K562 (cell line): ENCODE results near the gene C6orf62. TPM values are rescaled to one million over a fixed set of nuclear protein-coding genes. Genes with fewer than 3 reads are reported as not detected.

ENCODE experiments used
- ATF1 ChIP-seq, 2 experiments: fragments of 450-650 bp in 1 of 2; IDR thresholded peaks; 2 replicates each; pipeline ENCODE4 v1.6.1; 2016; ENCODE audit warnings: missing compliant biosample characterization in 1 of 2, missing genetic modification characterization in 1 of 2
- IFI16 ChIP-seq: fragments of 250-450 bp; sonication (Bioruptor Pico); IDR thresholded peaks from 2 replicates; pipeline ENCODE4 v2.1.2; 2022; ENCODE audit warnings: mild to moderate bottlenecking, inconsistent platforms
- KLF10 ChIP-seq: fragments of 250-450 bp; sonication (Bioruptor Pico); IDR thresholded peaks from 2 replicates; pipeline ENCODE4 v1.6.1; 2021; ENCODE audit warnings: matching md5 sums
- NELFE ChIP-seq: IDR thresholded peaks from 2 replicates; pipeline ENCODE4 v1.6.1; 2011; ENCODE audit warnings: mild to moderate bottlenecking; ENCODE audit not compliant: insufficient read depth, insufficient read length
- PHTF2 ChIP-seq: fragments of 250-450 bp; sonication (Bioruptor Pico); IDR thresholded peaks from 2 replicates; pipeline ENCODE4 v1.5.0; 2021; ENCODE audit warnings: mild to moderate bottlenecking
- PURB ChIP-seq: sonication (generic); formaldehyde crosslinking; IDR thresholded peaks from 2 replicates; pipeline ENCODE4 v1.9.0; 2021; ENCODE audit warnings: low read depth, mild to moderate bottlenecking, missing genetic modification reagents
- RBBP5 ChIP-seq: fragments of 200-600 bp; sonication (generic); IDR thresholded peaks from 2 replicates; pipeline ENCODE4 v1.6.1; 2012; ENCODE audit warnings: borderline replicate concordance, mild to moderate bottlenecking, low read length, control low read depth, inconsistent platforms; ENCODE audit not compliant: insufficient read depth, poor library complexity, severe bottlenecking
- RBM39 ChIP-seq: fragments of 200-400 bp; formaldehyde crosslinking; optimal IDR thresholded peaks from 2 replicates; pipeline ENCODE3; 2018; ENCODE audit warnings: low read depth, low read length
- TRIM24 ChIP-seq, 2 experiments: fragments of 450-650 bp; IDR thresholded peaks; 2 replicates each; pipeline ENCODE4 v1.6.1; 2016
- WHSC1 ChIP-seq: IDR thresholded peaks from one replicate; pipeline ENCODE4 v1.6.1; 2012; ENCODE audit warnings: low read length, control low read depth, inconsistent platforms
- ZC3H4 ChIP-seq: sonication (generic); formaldehyde crosslinking; IDR thresholded peaks from 2 replicates; pipeline ENCODE4 v1.9.0; 2021; ENCODE audit warnings: missing genetic modification reagents, borderline replicate concordance
- ZNF124 ChIP-seq: sonication (generic); formaldehyde crosslinking; IDR thresholded peaks from 2 replicates; pipeline ENCODE4 v1.8.1; 2022; ENCODE audit warnings: missing genetic modification reagents
- ZNF583 ChIP-seq: fragments of 250-450 bp; sonication (Bioruptor Pico); IDR thresholded peaks from 2 replicates; pipeline ENCODE4 v1.4.0; 2020
- polyA plus RNA-seq, 8 experiments: library from polyadenylated mRNA; depleted of rRNA in 4 of 8; stranded (reverse) in 5 of 8; unstranded in 3 of 8; fragments of >200 nt; fragmentation: Nextera tagmentation in 2 of 8; fragmentation: Illumina TruSeq in 1 of 8; extraction: Ambion mirVana in 2 of 8; extraction: Trizol in 1 of 8; gene quantifications; 2 replicates each; pipeline versions ENCODE4 v1.2.1 to v1.2.3, GENCODE V29; 2011 to 2014; ENCODE audit warnings: inconsistent platforms in 1 of 8, missing spikeins in 1 of 8
- total RNA-seq, 7 experiments: library from RNA; depleted of rRNA in 6 of 7; stranded (reverse); fragments of >200 nt in 6 of 7; fragmentation: Illumina TruSeq in 2 of 7; extraction: Trizol in 2 of 7; gene quantifications; 2 replicates each; pipeline versions ENCODE4 v1.2.1 to v1.2.3, GENCODE V29; 2011 to 2021; ENCODE audit warnings: low replicate concordance in 1 of 7
- TF ChIP-seq, protein P1 (sequence below), 2 experiments: fragments of 450-650 bp in 1 of 2; IDR thresholded peaks; 2 replicates each; pipeline ENCODE4 v1.6.1; 2011 to 2017; ENCODE audit warnings: low read depth in 2 of 2, antibody characterized with exemption in 1 of 2, borderline replicate concordance in 1 of 2, low read length in 1 of 2, mild to moderate bottlenecking in 1 of 2, mixed read lengths in 1 of 2; ENCODE audit not compliant: control insufficient read depth in 1 of 2
- TF ChIP-seq, protein P2 (sequence below): fragments of 450-650 bp; formaldehyde crosslinking; IDR thresholded peaks from 2 replicates; pipeline ENCODE4 v1.4.0; 2020; ENCODE audit warnings: mild to moderate bottlenecking, moderate library complexity
- TF ChIP-seq, protein P3 (sequence below): fragments of 250-450 bp; sonication (Bioruptor Pico); IDR thresholded peaks from 2 replicates; pipeline ENCODE4 v1.8.0; 2021; ENCODE audit warnings: moderate library complexity, mild to moderate bottlenecking, inconsistent platforms
- TF ChIP-seq, protein P4 (sequence below), 2 experiments: IDR thresholded peaks; 2 replicates each; pipeline ENCODE4 v1.6.1; 2011; ENCODE audit warnings: borderline replicate concordance in 1 of 2, control low read depth in 1 of 2, low read depth in 1 of 2, low read length in 1 of 2, mild to moderate bottlenecking in 1 of 2, mixed read lengths in 1 of 2, moderate library complexity in 1 of 2; ENCODE audit not compliant: insufficient read depth in 1 of 2, insufficient read length in 1 of 2, poor library complexity in 1 of 2, severe bottlenecking in 1 of 2; ENCODE audit errors: extremely low read depth in 1 of 2
- TF ChIP-seq, protein P5 (sequence below): fragments of 250-450 bp; sonication (Bioruptor Pico); IDR thresholded peaks from 2 replicates; pipeline ENCODE4 v1.6.1; 2021; ENCODE audit warnings: mild to moderate bottlenecking

The C6orf62 gene
- total and polyA plus RNA-seq, 9 of the 15 experiments (the other 6 are each of a cell fraction or from before 2014, with no cell fraction given), result 48.5 to 579 (median 111) TPM

DNA sequence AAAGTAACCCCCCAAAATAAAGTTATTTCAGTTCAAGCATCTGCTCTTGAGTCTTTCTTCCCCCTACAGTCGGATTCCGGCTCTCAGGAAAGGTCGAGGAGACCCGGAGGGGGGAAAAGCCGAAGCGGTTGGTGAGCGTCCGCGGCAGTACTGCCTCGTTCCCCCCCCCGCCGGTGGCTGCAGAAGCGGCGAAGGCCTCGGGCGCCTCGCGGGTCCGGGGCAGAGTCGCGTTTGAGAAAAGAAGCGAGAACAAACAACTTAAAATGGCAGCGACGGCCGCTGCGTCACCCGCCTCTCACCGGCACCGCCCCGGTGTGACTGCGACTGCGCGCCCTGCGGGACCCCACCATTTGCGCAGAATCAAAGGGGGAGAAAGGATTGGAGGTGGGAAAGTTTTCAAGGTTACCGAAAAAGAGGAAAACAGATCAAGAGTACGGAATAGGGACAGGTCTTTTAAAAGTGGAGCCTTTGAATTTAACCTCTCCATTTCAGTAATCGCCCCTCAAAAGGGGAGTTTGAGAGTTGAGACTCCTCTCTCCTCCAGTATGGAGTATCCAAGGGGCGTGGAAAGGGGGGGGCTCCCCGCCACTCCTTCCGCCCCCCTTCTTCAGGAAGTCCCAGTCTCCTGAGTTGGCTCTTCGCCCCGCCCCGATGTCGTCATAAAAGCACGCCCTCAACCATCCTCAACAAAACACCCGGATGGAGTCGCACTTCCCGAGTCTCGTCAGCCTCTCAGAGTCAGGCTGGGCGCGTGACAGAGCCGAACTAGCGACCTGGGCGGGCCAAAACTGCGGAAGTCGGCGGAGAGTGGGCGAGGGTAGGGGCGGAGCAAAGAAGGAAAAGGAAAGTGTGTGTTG lies 1.9 kb upstream of the C6orf62 start (continued):
- TF ChIP-seq, protein P1, sequence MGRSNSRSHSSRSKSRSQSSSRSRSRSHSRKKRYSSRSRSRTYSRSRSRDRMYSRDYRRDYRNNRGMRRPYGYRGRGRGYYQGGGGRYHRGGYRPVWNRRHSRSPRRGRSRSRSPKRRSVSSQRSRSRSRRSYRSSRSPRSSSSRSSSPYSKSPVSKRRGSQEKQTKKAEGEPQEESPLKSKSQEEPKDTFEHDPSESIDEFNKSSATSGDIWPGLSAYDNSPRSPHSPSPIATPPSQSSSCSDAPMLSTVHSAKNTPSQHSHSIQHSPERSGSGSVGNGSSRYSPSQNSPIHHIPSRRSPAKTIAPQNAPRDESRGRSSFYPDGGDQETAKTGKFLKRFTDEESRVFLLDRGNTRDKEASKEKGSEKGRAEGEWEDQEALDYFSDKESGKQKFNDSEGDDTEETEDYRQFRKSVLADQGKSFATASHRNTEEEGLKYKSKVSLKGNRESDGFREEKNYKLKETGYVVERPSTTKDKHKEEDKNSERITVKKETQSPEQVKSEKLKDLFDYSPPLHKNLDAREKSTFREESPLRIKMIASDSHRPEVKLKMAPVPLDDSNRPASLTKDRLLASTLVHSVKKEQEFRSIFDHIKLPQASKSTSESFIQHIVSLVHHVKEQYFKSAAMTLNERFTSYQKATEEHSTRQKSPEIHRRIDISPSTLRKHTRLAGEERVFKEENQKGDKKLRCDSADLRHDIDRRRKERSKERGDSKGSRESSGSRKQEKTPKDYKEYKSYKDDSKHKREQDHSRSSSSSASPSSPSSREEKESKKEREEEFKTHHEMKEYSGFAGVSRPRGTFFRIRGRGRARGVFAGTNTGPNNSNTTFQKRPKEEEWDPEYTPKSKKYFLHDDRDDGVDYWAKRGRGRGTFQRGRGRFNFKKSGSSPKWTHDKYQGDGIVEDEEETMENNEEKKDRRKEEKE (IDR thresholded peaks at IDR 0.05; ENCODE audit: borderline replicate concordance in 1 of 2, control insufficient read depth in 1 of 2, low read depth in 2 of 2, low read length in 1 of 2), result peak in 1 of 2 experiments; percentile 99; a peak in 2 of 4 replicates
- peak; percentile 89 for TF ChIP-seq RBM39
- TF ChIP-seq IFI16, result no peak
- 0 out of 4 replicates have a peak, but pooled peaks of 1 of the 2 experiments have one; percentile 43 for TF ChIP-seq TRIM24 (IDR thresholded peaks at IDR 0.05)
- no peak for TF ChIP-seq WHSC1
- TF ChIP-seq RBBP5, result peak; percentile 80
- TF ChIP-seq, protein P2, sequence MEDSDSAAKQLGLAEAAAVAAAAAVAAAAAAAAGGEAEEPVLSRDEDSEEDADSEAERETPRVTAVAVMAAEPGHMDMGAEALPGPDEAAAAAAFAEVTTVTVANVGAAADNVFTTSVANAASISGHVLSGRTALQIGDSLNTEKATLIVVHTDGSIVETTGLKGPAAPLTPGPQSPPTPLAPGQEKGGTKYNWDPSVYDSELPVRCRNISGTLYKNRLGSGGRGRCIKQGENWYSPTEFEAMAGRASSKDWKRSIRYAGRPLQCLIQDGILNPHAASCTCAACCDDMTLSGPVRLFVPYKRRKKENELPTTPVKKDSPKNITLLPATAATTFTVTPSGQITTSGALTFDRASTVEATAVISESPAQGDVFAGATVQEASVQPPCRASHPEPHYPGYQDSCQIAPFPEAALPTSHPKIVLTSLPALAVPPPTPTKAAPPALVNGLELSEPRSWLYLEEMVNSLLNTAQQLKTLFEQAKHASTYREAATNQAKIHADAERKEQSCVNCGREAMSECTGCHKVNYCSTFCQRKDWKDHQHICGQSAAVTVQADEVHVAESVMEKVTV (CRISPR knock-in tag), result no peak
- TF ChIP-seq, protein P3, sequence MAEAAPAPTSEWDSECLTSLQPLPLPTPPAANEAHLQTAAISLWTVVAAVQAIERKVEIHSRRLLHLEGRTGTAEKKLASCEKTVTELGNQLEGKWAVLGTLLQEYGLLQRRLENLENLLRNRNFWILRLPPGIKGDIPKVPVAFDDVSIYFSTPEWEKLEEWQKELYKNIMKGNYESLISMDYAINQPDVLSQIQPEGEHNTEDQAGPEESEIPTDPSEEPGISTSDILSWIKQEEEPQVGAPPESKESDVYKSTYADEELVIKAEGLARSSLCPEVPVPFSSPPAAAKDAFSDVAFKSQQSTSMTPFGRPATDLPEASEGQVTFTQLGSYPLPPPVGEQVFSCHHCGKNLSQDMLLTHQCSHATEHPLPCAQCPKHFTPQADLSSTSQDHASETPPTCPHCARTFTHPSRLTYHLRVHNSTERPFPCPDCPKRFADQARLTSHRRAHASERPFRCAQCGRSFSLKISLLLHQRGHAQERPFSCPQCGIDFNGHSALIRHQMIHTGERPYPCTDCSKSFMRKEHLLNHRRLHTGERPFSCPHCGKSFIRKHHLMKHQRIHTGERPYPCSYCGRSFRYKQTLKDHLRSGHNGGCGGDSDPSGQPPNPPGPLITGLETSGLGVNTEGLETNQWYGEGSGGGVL (CRISPR knock-in tag), result no peak
- no peak for TF ChIP-seq KLF10
- TF ChIP-seq NELFE, result peak; percentile 61
- TF ChIP-seq, protein P4, sequence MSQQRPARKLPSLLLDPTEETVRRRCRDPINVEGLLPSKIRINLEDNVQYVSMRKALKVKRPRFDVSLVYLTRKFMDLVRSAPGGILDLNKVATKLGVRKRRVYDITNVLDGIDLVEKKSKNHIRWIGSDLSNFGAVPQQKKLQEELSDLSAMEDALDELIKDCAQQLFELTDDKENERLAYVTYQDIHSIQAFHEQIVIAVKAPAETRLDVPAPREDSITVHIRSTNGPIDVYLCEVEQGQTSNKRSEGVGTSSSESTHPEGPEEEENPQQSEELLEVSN (IDR thresholded peaks at IDR 0.05; ENCODE audit: borderline replicate concordance in 1 of 2, extremely low read depth in 1 of 2, insufficient read depth in 1 of 2, insufficient read length in 1 of 2, low read depth in 1 of 2, low read length in 1 of 2, poor library complexity in 1 of 2, severe bottlenecking in 1 of 2), result peak in 1 of 2 experiments; percentile 45
- TF ChIP-seq ZC3H4, result no peak; the same call in 1 of the 2 replicates
- TF ChIP-seq PURB, result no peak
- TF ChIP-seq ZNF124 (CRISPR knock-in tag), result no peak
- peak; percentile 81 for TF ChIP-seq ATF1 (CRISPR knock-in tag; IDR thresholded peaks at IDR 0.05)
- TF ChIP-seq ATF1 (tag; IDR thresholded peaks at IDR 0.05), result peak; percentile 98
- TF ChIP-seq PHTF2 (CRISPR knock-in tag), result no peak
- TF ChIP-seq ZNF583 (CRISPR knock-in tag), result no peak
- TF ChIP-seq, protein P5, sequence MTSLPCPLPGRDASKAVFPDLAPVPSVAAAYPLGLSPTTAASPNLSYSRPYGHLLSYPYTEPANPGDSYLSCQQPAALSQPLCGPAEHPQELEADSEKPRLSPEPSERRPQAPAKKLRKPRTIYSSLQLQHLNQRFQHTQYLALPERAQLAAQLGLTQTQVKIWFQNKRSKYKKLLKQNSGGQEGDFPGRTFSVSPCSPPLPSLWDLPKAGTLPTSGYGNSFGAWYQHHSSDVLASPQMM, result no peak
